DOHH2 (cell line): ENCODE results near the gene MAFG.
"Not testable (repeated sequence)": the region's sequence is repeated elsewhere in the genome, so short reads cannot be mapped to it uniquely, and the experiment has no call there.

ENCODE experiments used
- H3F3A ChIP-seq: fragments of 200-600 bp; sonication (generic), shearing (Covaris generic); 2 replicates; pipeline ENCODE4 v1.6.0; 2016; ENCODE audit warnings: antibody characterized with exemption, mild to moderate bottlenecking; ENCODE audit not compliant: control insufficient read depth, insufficient read depth
- H3K27ac ChIP-seq: fragments of 200-600 bp; sonication (generic); 2 replicates; pipeline ENCODE4 v1.5.1; 2014; ENCODE audit warnings: low read depth, mild to moderate bottlenecking, low read length, moderate library complexity
- H3K27me3 ChIP-seq: fragments of 200-600 bp; sonication (generic); 2 replicates; pipeline ENCODE4 v1.6.1; 2014; ENCODE audit warnings: mild to moderate bottlenecking, low read length, mixed read lengths; ENCODE audit not compliant: control insufficient read depth
- H3K36me3 ChIP-seq: fragments of 200-600 bp; sonication (generic); 2 replicates; pipeline ENCODE4 v1.6.1; 2014; ENCODE audit warnings: mild to moderate bottlenecking, low read length, moderate library complexity, mixed read lengths; ENCODE audit not compliant: control insufficient read depth
- H3K4me1 ChIP-seq: fragments of 200-600 bp; sonication (generic); 2 replicates; pipeline ENCODE4 v1.6.1; 2014; ENCODE audit warnings: mild to moderate bottlenecking, low read length, mixed read lengths; ENCODE audit not compliant: control insufficient read depth
- H3K4me2 ChIP-seq: fragments of 200-600 bp; sonication (generic); 2 replicates; pipeline ENCODE4 v1.6.0; 2014; ENCODE audit warnings: mild to moderate bottlenecking, low read length, moderate library complexity
- H3K4me3 ChIP-seq: fragments of 200-600 bp; sonication (generic); 2 replicates; pipeline ENCODE4 v1.5.1; 2014; ENCODE audit warnings: mild to moderate bottlenecking, low read length, mixed read lengths
- H3K79me2 ChIP-seq: fragments of 200-600 bp; sonication (generic); 2 replicates; pipeline ENCODE4 v1.6.1; 2014; ENCODE audit warnings: mild to moderate bottlenecking, low read length, mixed read lengths; ENCODE audit not compliant: control insufficient read depth
- H3K9me2 ChIP-seq: fragments of 200-600 bp; sonication (generic); replicated peaks from 2 replicates; pipeline ENCODE4 v1.6.1; 2014; ENCODE audit warnings: mild to moderate bottlenecking, low read length, mixed read lengths; ENCODE audit not compliant: control insufficient read depth
- H3K9me3 ChIP-seq: fragments of 200-600 bp; sonication (generic); 2 replicates; pipeline ENCODE4 v1.6.1; 2014; ENCODE audit warnings: antibody characterized with exemption, low read length, mixed read lengths; ENCODE audit not compliant: control insufficient read depth, insufficient read depth
- H4K20me1 ChIP-seq: fragments of 200-600 bp; sonication (generic); 2 replicates; pipeline ENCODE4 v1.6.0; 2014; ENCODE audit warnings: low read depth, mild to moderate bottlenecking, antibody characterized with exemption, low read length, moderate library complexity; ENCODE audit not compliant: control insufficient read depth, insufficient read depth
- CTCF ChIP-seq: fragments of 200-600 bp; sonication (generic); IDR thresholded peaks from one replicate; pipeline ENCODE4 v1.5.1; 2014; ENCODE audit warnings: antibody characterized with exemption, mild to moderate bottlenecking, low read depth, low read length; ENCODE audit not compliant: poor library complexity, severe bottlenecking
- EZH2phosphoT487 ChIP-seq: fragments of 200-600 bp; sonication (generic); IDR thresholded peaks from 2 replicates; pipeline ENCODE4 v1.6.1; 2017; ENCODE audit warnings: borderline replicate concordance, mild to moderate bottlenecking, antibody characterized with exemption, low read length, moderate library complexity, mixed read lengths

Gene MAFG

GRCh38 chr17:81955756-81956544 is 28.4 kb upstream of the MAFG start:
- no peaks in the 10 kb centered on the region for H3K36me3 ChIP-seq
- H3K9me2 ChIP-seq = no peaks in the 10 kb centered on the region
- H3K27me3 ChIP-seq = peaks cover 23% of the 10 kb centered on the region
- H3K4me3 ChIP-seq = no peak overlapping the region
- no peaks in the 10 kb centered on the region for H4K20me1 ChIP-seq
- no peaks in the 10 kb centered on the region for H3K79me2 ChIP-seq
- H3F3A ChIP-seq = no peaks in the 10 kb centered on the region
- no peak for TF ChIP-seq CTCF
- TF ChIP-seq EZH2phosphoT487 = no peak
- H3K4me1 ChIP-seq = peaks cover 10% of the 10 kb centered on the region; the same call in 1 of the 2 replicates
- H3K27ac ChIP-seq = no peak overlapping the region
- H3K9me3 ChIP-seq = no peaks in the 10 kb centered on the region
- H3K4me2 ChIP-seq = no peak overlapping the region

- H3K4me1 ChIP-seq = peaks cover 10% of the 10 kb centered on the region; the same call in 1 of the 2 replicates
Observed at GRCh38 chr17:81955058-81955681, 27.6 kb upstream of the MAFG start.

GRCh38 chr17:81954131-81955057 is 26.9 kb upstream of the MAFG start:
- Histone ChIP-seq H3K27me3 (peaks cover 16% of the 10 kb centered on the region), H3K36me3 (no peaks in the 10 kb centered on the region)

More at GRCh38 chr17:81955058-81955681, 27.6 kb upstream of the MAFG start:
- no peaks in the 10 kb centered on the region for H3K79me2 ChIP-seq
- H4K20me1 ChIP-seq = no peaks in the 10 kb centered on the region
- H3K9me3 ChIP-seq = no peaks in the 10 kb centered on the region
- H3K4me2 ChIP-seq = no peak overlapping the region
- H3K27me3 ChIP-seq = peaks cover 20% of the 10 kb centered on the region
- H3K27ac ChIP-seq = no peak overlapping the region
- H3K4me3 ChIP-seq = no peak overlapping the region
- no peaks in the 10 kb centered on the region for H3K9me2 ChIP-seq
- TF ChIP-seq CTCF (no peak), EZH2phosphoT487 (no peak)
- no peaks in the 10 kb centered on the region for H3F3A ChIP-seq
- H3K36me3 ChIP-seq = no peaks in the 10 kb centered on the region

GRCh38 chr17:81953443-81953842 is 25.9 kb upstream of the MAFG start:
- H3K27ac ChIP-seq, H3K4me3 ChIP-seq, H3K79me2 ChIP-seq, H3F3A ChIP-seq, H3K9me3 ChIP-seq, H3K36me3 ChIP-seq, H4K20me1 ChIP-seq, H3K4me2 ChIP-seq, H3K9me2 ChIP-seq, H3K4me1 ChIP-seq, H3K27me3 ChIP-seq: not testable (repeated sequence)

More at GRCh38 chr17:81954131-81955057, 26.9 kb upstream of the MAFG start:
- H3K9me3 ChIP-seq = no peaks in the 10 kb centered on the region
- TF ChIP-seq EZH2phosphoT487 (no peak), CTCF (no peak)
- H3K4me1 ChIP-seq = peaks cover 5% of the 10 kb centered on the region; the same call in 1 of the 2 replicates
- no peak overlapping the region for H3K4me2 ChIP-seq
- H3K4me3 ChIP-seq = no peak overlapping the region
- no peaks in the 10 kb centered on the region for H3F3A ChIP-seq
- H3K9me2 ChIP-seq = no peaks in the 10 kb centered on the region
- no peaks in the 10 kb centered on the region for H3K79me2 ChIP-seq
- H4K20me1 ChIP-seq = no peaks in the 10 kb centered on the region
- H3K27ac ChIP-seq = no peak overlapping the region
